Suprapubic skin (tissue), 4 donors: ENCODE results near the gene MT2A.

Source experiments
- POLR2A ChIP-seq, 2 donors: fragments of 450-650 bp; IDR thresholded peaks; one replicate each; pipeline ENCODE4 v1.6.1; 2017; ENCODE audit warnings: antibody characterized with exemption in 2 of 2, mild to moderate bottlenecking in 2 of 2, moderate library complexity in 2 of 2
- POLR2AphosphoS5 ChIP-seq, 3 donors: sonication (generic); formaldehyde crosslinking; IDR thresholded peaks; one replicate each; pipeline ENCODE4 v1.6.1; 2017; ENCODE audit warnings: antibody characterized with exemption in 3 of 3
- TF ChIP-seq, protein P1 (sequence below), 2 donors: fragments of 200-600 bp in 1 of 2; fragments of 450-650 bp in 1 of 2; sonication (generic) in 1 of 2; IDR thresholded peaks; one replicate each; pipeline ENCODE4 v1.5.1; 2016 to 2019; ENCODE audit warnings: antibody characterized with exemption in 2 of 2, mild to moderate bottlenecking in 1 of 2, moderate library complexity in 1 of 2

DNA sequence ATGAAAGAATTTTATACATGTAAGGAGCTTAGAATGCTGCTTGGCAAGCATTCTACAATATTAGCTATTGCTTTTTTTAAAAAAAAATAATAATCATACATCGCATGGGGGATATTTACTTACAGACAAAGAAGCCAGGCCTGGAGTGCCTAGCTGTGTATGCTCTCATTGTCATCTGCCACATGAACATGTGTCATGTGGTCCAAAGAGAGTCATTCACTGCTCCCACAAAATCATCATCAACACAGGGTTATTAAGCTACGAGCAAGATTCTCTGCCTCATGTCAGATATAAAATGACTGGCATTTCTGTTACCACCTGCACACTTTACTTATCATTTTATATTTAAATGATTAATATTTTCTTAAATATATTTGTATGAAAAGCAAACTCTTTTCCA, 15.3 kb downstream of the MT2A start:
- TF ChIP-seq POLR2AphosphoS5 (IDR thresholded peaks at IDR 0.05) (no peak), POLR2A (IDR thresholded peaks at IDR 0.05) (no peak)
- TF ChIP-seq, protein P1, sequence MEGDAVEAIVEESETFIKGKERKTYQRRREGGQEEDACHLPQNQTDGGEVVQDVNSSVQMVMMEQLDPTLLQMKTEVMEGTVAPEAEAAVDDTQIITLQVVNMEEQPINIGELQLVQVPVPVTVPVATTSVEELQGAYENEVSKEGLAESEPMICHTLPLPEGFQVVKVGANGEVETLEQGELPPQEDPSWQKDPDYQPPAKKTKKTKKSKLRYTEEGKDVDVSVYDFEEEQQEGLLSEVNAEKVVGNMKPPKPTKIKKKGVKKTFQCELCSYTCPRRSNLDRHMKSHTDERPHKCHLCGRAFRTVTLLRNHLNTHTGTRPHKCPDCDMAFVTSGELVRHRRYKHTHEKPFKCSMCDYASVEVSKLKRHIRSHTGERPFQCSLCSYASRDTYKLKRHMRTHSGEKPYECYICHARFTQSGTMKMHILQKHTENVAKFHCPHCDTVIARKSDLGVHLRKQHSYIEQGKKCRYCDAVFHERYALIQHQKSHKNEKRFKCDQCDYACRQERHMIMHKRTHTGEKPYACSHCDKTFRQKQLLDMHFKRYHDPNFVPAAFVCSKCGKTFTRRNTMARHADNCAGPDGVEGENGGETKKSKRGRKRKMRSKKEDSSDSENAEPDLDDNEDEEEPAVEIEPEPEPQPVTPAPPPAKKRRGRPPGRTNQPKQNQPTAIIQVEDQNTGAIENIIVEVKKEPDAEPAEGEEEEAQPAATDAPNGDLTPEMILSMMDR (IDR thresholded peaks at IDR 0.05), result no peak
